ENCODE results near the gene IPCEF1.
"Not testable (repeated sequence)": the region's sequence is repeated elsewhere in the genome, so short reads cannot be mapped to it uniquely, and the experiment has no call there.

IPCEF1 gene

DNA sequence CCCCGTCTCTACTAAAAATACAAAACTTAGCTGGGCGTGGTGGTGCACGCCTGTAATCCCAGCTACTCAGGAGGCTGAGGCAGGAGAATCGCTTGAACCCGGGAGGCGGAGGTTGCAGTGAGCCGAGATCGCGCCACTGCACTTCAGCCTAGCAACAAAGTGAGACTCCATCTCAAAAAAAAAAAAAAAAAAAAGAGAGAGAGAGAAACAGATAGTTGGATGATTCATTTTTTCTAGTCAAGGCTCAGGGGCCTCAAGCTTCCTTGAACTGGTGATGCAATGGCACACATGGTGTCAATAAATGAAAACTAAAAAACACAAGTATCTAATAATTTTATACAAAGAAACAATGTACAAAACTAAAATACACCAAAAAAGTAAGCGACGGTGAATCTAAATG, 115.5 kb downstream of the IPCEF1 start:
- H3K9me3 Mint-ChIP-seq: not testable (repeated sequence)
- Mint-ChIP-seq H3K4me1 (peaks cover 40% of the 10 kb centered on the region), H3K36me3 (peaks cover 29% of the 10 kb centered on the region), H3K27ac (peak overlapping the region; percentile 90), H3K4me3 (peak overlapping the region; percentile 77)
- DNase-seq (ENCODE audit: low spot score in 2 of 2) (peak in 1 of 2 donors; percentile 55), ATAC-seq (peak; percentile 83)

DNA sequence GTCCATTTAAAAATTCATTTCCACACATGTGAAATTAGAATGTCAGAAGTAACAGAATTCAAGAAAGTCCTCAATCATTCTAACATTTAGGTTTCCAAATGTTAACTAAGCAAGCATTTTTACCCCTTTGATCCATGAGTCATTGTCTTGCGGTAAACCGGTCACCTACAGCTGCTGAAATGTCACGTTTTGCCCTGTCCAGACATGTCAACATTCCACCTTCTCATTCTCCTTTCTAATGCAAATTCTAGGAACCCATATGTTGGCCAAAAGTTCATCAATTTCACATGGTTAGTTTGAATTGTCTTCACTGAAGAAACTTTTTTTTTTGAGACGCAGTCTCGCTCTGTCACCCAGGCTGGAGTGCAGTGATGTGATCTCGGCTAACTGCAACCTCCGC, 117.2 kb downstream of the IPCEF1 start:
- Mint-ChIP-seq H3K4me3 (peak overlapping the region; percentile 77), H3K36me3 (peaks cover 24% of the 10 kb centered on the region), H3K9me3 (no peaks in the 10 kb centered on the region), H3K4me1 (peaks cover 41% of the 10 kb centered on the region), H3K27ac (peak overlapping the region; percentile 41)
- peak in 1 of 2 donors; percentile 43 for DNase-seq (ENCODE audit: low spot score in 2 of 2)
- ATAC-seq: peak; percentile 77

DNA sequence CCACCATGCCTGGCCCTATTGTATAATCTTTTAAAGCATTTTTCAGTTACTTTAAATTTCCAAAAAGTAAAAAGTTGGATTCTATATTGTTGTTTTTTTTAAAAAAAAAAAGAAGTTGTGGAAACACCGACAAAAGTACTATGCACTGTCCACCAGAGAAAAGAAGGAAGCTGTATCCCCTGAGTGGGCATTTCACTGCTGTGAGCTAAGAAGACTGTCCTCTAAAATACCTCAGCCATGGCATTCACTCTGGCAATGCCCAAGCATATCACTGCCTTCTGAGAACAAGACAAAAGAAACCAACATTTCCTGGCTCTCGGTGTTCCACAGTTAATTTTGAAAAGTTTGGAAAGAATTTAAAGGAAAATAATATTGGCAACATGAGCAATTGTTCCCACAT, 117.8 kb downstream of the IPCEF1 start:
- peak overlapping the region; percentile 41 for H3K27ac Mint-ChIP-seq
- H3K4me3 Mint-ChIP-seq: peak overlapping the region; percentile 77
- ATAC-seq: no peak
- peaks cover 43% of the 10 kb centered on the region for H3K4me1 Mint-ChIP-seq
- peaks cover 23% of the 10 kb centered on the region for H3K36me3 Mint-ChIP-seq
- DNase-seq (ENCODE audit: low spot score in 2 of 2): peak in 1 of 2 donors; percentile 29
- H3K9me3 Mint-ChIP-seq: no peaks in the 10 kb centered on the region

DNA sequence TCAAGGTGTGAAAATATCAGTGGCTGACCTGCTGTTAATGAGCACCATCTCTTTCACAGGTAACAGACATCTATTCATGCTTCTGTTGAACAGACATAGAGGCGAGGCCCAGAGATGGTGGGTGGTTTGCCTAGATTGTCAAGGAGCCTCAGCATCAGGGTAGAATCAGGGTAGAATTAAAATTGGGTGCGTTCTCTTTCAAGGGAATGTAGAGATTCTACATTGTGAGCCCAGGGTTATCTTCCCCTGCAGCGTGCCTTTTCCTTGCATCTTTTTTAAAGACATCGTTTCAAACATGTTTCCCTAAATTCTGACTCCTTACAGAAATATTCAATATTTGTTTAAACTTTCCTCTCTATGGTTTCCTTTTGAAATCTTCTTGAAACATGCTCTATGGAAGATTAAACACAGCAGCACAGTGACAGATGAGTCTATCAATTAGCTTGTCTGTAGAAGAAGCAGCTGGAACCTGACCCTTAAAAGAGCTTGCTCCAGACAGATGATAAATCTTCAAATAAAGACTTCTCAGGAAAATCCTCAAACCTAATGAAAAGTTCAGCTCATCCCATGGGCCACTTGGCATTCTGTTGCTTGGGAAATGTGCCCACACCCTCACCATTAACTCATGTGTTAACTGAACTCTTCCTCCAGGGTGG, 119.8 kb downstream of the IPCEF1 start:
- Mint-ChIP-seq H3K4me3 (no peak overlapping the region), H3K27ac (no peak overlapping the region), H3K9me3 (no peaks in the 10 kb centered on the region), H3K4me1 (peaks cover 37% of the 10 kb centered on the region), H3K36me3 (peaks cover 13% of the 10 kb centered on the region)
- peak in 1 of 2 donors; percentile 26 for DNase-seq (ENCODE audit: low spot score in 2 of 2)
- no peak for ATAC-seq

DNA sequence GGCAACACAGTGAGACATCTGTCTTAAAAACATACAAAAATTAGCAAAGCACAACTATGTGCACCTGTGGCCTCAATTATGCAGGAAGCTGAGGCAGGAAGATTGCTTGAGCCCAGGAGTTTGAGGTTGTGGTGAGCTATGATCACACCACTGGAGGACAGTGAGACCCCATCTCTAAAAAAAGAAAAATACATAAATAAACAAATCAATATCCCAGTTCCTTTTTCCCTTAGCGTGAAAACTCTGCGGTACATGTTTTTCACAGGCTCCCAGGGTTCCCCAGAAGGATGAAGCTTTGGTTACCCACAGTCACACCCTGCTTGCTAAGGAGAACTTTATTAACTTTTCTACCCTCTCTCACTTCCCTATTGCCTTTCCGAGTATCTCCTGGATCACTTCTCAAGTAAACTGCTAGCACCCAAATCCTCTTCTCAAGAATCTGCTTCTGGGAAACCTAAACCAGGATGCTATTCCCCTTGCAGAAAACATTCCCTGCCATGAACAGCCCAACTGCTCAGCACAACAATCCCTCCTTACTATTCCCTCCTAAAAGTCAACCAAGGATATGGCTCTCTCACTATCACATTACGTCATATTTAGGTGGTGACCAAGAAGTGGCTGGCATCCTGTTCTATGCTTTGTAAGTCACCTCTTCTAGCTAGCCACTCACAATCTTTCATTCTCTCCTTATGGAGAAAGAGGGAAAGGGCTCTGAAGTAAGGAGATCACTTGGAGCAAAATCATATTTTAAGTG, 122.4 kb downstream of the IPCEF1 start:
- ATAC-seq (no peak), DNase-seq (ENCODE audit: low spot score in 2 of 2) (peak in 1 of 2 donors; percentile 47)
- H3K4me1 Mint-ChIP-seq: peaks cover 51% of the 10 kb centered on the region
- no peaks in the 10 kb centered on the region for H3K9me3 Mint-ChIP-seq
- H3K36me3 Mint-ChIP-seq: peaks cover 9% of the 10 kb centered on the region
- peak overlapping the region; percentile 26 for H3K4me3 Mint-ChIP-seq
- peak overlapping the region; percentile 50 for H3K27ac Mint-ChIP-seq

DNA sequence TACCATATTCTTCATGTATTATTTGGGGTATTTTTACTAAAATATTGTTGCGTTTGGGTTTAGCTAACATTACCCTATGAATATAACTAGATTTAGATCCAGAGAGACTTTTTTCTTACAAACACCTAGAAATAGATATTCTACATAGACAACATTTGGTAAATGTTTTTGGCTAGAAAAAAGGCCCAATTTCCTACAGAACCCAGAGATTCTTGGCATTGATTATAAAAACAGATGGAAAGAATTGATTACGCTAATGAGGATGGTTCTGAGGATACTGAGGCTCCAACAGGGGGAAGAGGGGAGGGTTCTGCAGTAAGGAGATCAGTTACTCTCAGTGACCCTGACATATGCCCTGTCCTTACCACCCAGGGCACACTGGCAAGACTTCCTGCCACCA, 123.2 kb downstream of the IPCEF1 start:
- Mint-ChIP-seq H3K27ac (peak overlapping the region; percentile 48), H3K36me3 (peaks cover 17% of the 10 kb centered on the region), H3K9me3 (no peaks in the 10 kb centered on the region), H3K4me3 (peak overlapping the region; percentile 26), H3K4me1 (peaks cover 56% of the 10 kb centered on the region)
- peak in 1 of 2 donors; percentile 47 for DNase-seq (ENCODE audit: low spot score in 2 of 2)
- ATAC-seq: no peak

DNA sequence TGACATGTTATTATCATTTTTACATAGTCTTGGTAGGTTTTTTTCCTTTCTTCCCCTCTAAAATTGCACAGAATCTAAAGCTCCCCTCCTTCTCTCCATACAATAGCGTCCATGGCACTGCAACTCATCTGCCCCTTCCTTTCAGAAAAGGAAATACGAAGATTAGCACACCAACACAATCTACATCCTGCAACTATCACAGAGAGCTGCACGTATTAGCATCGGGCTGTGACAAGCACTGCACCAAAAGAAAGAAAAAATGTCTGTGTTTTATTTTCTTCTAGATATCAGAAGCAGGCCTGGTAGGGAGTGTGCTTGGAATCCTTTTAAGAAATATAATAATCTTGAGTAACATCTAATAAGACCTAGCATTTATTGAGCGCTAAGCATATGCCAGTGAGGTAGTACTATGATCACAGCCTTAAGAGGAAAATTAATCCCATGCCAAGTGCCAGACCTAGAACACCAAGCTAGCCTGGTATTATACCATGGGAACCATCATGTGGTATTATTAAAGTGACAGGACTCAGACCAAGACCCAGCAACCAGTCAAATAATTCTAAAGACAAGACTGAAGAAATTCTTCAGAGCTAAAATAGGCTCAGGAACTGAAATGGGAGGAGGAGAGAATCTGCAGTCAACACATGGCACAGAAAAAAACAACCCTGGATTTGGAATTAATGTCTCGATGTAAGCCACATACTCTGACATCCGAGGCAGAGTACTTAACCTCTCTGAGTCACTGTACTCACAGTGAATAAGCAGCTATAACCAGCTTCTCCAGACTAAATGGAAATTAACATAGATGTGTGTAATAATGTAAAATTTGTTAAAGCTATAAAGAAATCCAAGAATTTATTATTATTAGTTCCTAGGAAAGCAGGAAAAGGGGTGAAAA, 124.3 kb downstream of the IPCEF1 start:
- peak; percentile 74 for ATAC-seq
- Mint-ChIP-seq H3K36me3 (peaks cover 20% of the 10 kb centered on the region), H3K4me3 (peak overlapping the region; percentile 74), H3K9me3 (no peaks in the 10 kb centered on the region), H3K4me1 (peaks cover 60% of the 10 kb centered on the region), H3K27ac (peak overlapping the region; percentile 91)
- DNase-seq (ENCODE audit: low spot score in 2 of 2): peak in 1 of 2 donors; percentile 48

DNA sequence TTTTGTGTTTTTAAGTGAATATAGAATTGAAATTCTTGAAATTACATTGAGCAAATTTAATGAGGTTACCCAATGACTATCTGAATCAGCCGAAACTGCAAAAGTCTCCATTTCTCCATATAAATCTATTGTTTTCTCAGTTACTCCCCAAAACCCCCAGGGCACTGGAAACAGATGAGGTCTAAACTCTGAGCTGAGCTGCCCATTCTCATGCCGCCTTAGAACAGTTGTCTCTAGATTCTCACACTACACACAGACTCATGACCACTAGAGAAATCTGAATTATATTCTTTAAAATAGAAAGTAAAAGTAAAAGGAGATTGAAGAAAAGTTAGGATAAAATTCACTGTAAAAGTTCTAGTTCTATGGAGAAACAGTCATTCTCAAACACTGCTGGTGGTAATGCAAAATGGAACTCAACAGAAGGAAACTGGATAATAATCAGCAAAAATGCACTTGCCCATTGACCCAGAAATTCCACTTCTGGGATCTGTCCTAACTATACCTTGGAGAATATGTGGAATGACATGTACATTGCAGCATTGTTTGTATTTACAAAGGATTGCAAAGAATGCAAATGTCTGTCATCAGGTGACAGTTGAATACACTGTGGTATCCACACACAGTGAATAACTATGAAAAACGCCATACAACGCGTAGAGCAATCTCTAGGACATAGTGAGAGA, 125.5 kb downstream of the IPCEF1 start:
- ATAC-seq: peak; percentile 17
- H3K4me3 Mint-ChIP-seq: peak overlapping the region; percentile 74

DNA sequence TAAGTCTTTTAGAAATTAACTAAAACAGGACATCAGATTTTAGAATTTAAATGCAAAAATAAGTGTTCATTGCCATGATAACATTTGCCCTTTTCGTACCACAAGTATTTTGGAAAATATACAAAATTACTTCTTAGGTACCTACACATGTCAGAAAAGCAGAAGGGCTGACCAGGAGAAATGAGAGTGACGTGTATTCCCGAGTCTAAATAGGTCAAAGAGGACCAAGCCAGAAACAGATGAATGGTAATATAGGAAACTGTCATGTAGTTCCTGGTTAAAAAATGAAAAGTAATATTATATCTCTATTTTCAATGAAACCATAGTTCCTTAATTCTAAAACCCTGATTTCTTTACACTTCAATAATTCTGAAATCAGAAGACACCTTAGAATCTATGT, 126.2 kb downstream of the IPCEF1 start:
- peaks cover 25% of the 10 kb centered on the region for H3K36me3 Mint-ChIP-seq
- H3K27ac Mint-ChIP-seq: peak overlapping the region; percentile 91
- ATAC-seq (no peak), DNase-seq (ENCODE audit: low spot score in 2 of 2) (peak in 1 of 2 donors; percentile 22)
- H3K4me3 Mint-ChIP-seq: peak overlapping the region; percentile 74
- peaks cover 68% of the 10 kb centered on the region for H3K4me1 Mint-ChIP-seq
- no peaks in the 10 kb centered on the region for H3K9me3 Mint-ChIP-seq

More for the DNA sequence above, 125.5 kb downstream of the IPCEF1 start:
- H3K4me1 Mint-ChIP-seq: peaks cover 64% of the 10 kb centered on the region
- H3K9me3 Mint-ChIP-seq: no peaks in the 10 kb centered on the region
- H3K36me3 Mint-ChIP-seq: peaks cover 25% of the 10 kb centered on the region
- peak overlapping the region; percentile 91 for H3K27ac Mint-ChIP-seq
- DNase-seq (ENCODE audit: low spot score in 2 of 2): peak in 1 of 2 donors; percentile 58

DNA sequence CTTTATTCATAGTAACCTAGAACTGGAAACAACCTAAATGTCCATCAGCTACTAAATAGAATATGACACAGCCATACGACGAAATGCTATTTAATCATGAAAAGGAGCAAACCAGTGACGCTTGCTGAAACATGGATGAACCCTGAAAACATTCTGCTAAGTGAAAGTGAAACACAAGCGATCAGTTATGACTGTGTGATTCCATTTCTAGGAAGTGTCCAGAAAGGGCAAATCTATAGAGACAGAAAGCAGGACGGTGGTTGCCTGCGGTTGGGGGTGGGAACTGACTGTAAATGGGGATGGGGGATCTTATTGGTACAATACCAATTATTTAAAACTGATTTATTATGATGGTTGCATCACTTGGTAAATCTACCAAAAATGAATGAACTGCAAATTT, 126.8 kb downstream of the IPCEF1 start:
- Mint-ChIP-seq H3K9me3 (no peaks in the 10 kb centered on the region), H3K27ac (peak overlapping the region; percentile 91), H3K4me1 (peaks cover 68% of the 10 kb centered on the region), H3K36me3 (peaks cover 25% of the 10 kb centered on the region), H3K4me3 (peak overlapping the region; percentile 74)
- ATAC-seq: peak; percentile 89
- peak in 1 of 2 donors; percentile 79 for DNase-seq (ENCODE audit: low spot score in 2 of 2)

DNA sequence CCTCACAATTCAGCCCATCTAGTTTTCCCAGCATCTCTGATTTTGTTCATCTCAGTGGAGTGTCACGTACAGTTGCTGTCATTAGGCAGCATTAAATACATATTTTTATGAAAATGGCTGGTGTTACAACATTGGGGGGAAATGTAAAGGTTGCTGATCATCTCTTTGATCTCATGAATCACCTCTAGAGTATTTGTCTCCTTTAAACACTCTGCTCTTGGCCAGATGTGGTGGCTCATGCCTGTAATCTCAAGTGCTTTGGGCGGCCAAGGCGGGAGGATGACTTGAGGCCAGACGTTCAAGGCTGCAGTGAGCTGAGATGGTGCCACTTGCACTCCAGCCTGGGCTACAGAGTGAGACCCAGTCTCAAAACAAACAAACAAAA, 128.1 kb downstream of the IPCEF1 start:
- H3K4me1 Mint-ChIP-seq: peaks cover 64% of the 10 kb centered on the region

DNA sequence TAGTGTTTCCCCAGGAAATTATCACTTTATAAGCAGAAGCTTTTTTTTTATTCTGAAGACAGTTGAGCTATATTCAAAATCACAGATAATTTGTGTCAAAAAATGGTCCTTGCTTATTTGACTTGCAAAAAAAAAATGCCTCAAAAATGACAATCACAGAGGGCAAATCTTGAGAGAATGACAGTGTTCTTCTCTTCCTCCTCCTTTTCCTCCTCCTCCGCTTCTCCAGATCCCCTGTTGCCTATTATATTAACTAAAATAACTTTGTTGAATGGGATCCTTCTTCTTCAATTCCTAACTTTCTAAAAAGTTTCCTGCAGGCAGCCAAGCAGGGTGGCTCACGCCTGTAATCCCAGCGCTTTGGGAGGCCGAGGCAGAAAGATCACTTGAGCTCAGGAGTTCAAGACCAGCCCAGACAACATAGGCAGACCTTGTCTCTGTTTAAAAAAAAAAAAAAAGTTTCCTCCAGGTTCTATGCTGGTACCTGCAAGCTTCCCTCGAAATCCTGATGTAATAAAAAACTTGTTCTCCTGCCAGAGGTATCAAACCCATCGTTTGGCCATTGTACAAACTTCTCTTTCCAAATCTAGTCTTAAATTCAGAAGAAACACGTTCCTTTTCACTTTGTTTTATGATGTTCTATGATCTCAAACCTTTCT, 128.6 kb downstream of the IPCEF1 start:
- H3K27ac Mint-ChIP-seq: no peak overlapping the region
- peaks cover 29% of the 10 kb centered on the region for H3K36me3 Mint-ChIP-seq
- no peak for ATAC-seq
- DNase-seq (ENCODE audit: low spot score in 2 of 2): peak in 1 of 2 donors; percentile 26
- H3K9me3 Mint-ChIP-seq: no peaks in the 10 kb centered on the region
- H3K4me3 Mint-ChIP-seq: no peak overlapping the region
- peaks cover 66% of the 10 kb centered on the region for H3K4me1 Mint-ChIP-seq

More for the DNA sequence above, 128.1 kb downstream of the IPCEF1 start:
- no peaks in the 10 kb centered on the region for H3K9me3 Mint-ChIP-seq
- H3K4me3 Mint-ChIP-seq: no peak overlapping the region
- no peak overlapping the region for H3K27ac Mint-ChIP-seq
- ATAC-seq: no peak
- DNase-seq (ENCODE audit: low spot score in 2 of 2): no peak
- H3K36me3 Mint-ChIP-seq: peaks cover 25% of the 10 kb centered on the region

DNA sequence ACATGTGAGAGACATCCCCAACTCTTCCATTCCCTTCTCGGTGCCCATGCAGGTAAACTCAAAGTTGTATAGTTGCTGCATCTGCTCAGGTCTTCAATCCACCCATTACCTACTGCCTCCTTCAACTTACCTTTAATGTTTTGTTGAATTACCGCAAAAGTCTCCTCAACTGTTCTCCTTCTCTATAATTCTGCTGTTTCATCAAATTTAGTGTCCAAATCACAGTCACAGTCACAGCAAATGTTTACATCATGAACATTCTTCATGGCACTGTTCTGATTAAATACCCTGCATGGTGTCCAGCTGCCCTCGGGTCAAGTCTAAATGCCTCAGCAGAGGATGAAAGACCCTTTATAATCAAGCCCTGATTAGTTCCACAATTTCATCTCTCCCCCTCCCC, 130.1 kb downstream of the IPCEF1 start:
- ATAC-seq (no peak), DNase-seq (ENCODE audit: low spot score in 2 of 2) (no peak)
- Mint-ChIP-seq H3K36me3 (peaks cover 42% of the 10 kb centered on the region), H3K4me3 (no peak overlapping the region), H3K9me3 (no peaks in the 10 kb centered on the region), H3K27ac (peak overlapping the region; percentile 5), H3K4me1 (peaks cover 70% of the 10 kb centered on the region)

DNA sequence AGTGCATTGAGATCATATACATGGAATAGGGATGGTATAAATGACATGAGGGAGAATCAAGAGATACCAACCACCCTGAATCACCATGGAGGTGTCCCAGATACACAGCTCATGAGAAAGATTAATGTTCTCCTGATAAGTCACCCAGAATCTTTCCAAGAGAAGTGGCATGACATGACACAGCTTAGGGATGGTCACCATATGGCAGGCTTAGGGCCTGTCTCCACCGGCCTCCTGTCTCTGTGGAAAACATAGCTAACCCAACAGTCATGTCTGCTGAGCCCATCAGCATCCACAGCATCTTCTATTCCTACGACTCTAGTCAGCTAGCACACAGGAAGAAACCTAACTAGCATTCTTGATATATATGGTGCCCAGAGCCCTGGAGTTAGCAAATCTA, 133.3 kb downstream of the IPCEF1 start:
- no peak overlapping the region for H3K4me3 Mint-ChIP-seq
- H3K9me3 Mint-ChIP-seq: no peaks in the 10 kb centered on the region
- peak overlapping the region; percentile 15 for H3K27ac Mint-ChIP-seq
- peaks cover 56% of the 10 kb centered on the region for H3K4me1 Mint-ChIP-seq
- peaks cover 55% of the 10 kb centered on the region for H3K36me3 Mint-ChIP-seq
- ATAC-seq: no peak
- DNase-seq (ENCODE audit: low spot score in 2 of 2): no peak

All from stimulated activated effector memory CD8-positive, alpha-beta T cell treated with anti-CD3 and anti-CD28 coated beads, Interleukin-12 subunit alpha, Interleukin-12 subunit beta, amount 100 ng/mL, for 72 hours (primary cell).